Measurements from ENCODE around the gene EIF3CL. TPM values are rescaled to one million over a fixed set of nuclear protein-coding genes. Genes with fewer than 3 reads are reported as not detected.

Gene EIF3CL
- total RNA-seq, 4 donors from 2014 or later: 114 to 406 (median 185) TPM

Small RNA genes within 50 kb of the gene (small RNA-seq; reads per million reads assigned to genes)
- gene AC138904.2 (0 reads per million in 4 donors), gene MIR6862-1 (0 reads per million in 4 donors)

Other genes starting within 250 kb of the EIF3CL start
- 100 to 1,000 TPM; 140 to 254 (median 204) TPM for gene XPO6, start 191.9 kb downstream of the EIF3CL start, total RNA-seq
- 1 to 10 TPM in 1 of 4 donors, under 1 TPM in 2, not detected in 1; 0.27 to 1.4 (median 0.32) TPM for gene SBK1, start 111.3 kb downstream of the EIF3CL start, total RNA-seq
- gene NPIPB6, start 40.3 kb downstream of the EIF3CL start, total RNA-seq: 10 to 100 TPM in 1 of 4 donors, 1 to 10 TPM in 1, not detected in 2; 5.8 to 12.7 TPM
- 1 to 10 TPM in 1 of 4 donors, under 1 TPM in 1, not detected in 2; 0.68 to 8.6 TPM for gene NPIPB7, start 68.5 kb upstream of the EIF3CL start, total RNA-seq
- gene CLN3, start 88.2 kb upstream of the EIF3CL start, total RNA-seq: 100 to 1,000 TPM in 3 of 4 donors, 10 to 100 TPM in 1; 80.2 to 294 (median 154) TPM
- gene APOBR, start 90.8 kb upstream of the EIF3CL start, total RNA-seq: 10 to 100 TPM; 60.0 to 96.9 (median 61.7) TPM
- not detected for gene IL27, start 103.0 kb upstream of the EIF3CL start, total RNA-seq
- 10 to 100 TPM; 15.3 to 85.6 (median 23.6) TPM for gene NUPR1, start 135.1 kb upstream of the EIF3CL start, total RNA-seq
- gene SGF29, start 150.1 kb upstream of the EIF3CL start, total RNA-seq: 10 to 100 TPM; 22.1 to 95.0 (median 32.1) TPM
- 10 to 100 TPM in 3 of 4 donors, 1 to 10 TPM in 1; 5.0 to 51.1 (median 38.3) TPM for gene SULT1A2, start 193.2 kb upstream of the EIF3CL start, total RNA-seq
- gene SULT1A1, start 206.2 kb upstream of the EIF3CL start, total RNA-seq: 100 to 1,000 TPM; 137 to 455 (median 280) TPM
- gene NPIPB8, start 234.2 kb upstream of the EIF3CL start, total RNA-seq: under 1 TPM in 2 of 4 donors, not detected in 2; 0.27 to 0.32 TPM